Coronary artery (tissue), 2 donors: ENCODE data around the gene SLIT3.

Experiments
- DNase-seq: peaks from one replicate; pipeline ENCODE4 v3.0.0-alpha.2; 2017; ENCODE audit warnings: low spot score
- H3K27ac ChIP-seq, 2 donors: fragments of 200-600 bp; sonication (generic); one replicate each; pipeline ENCODE4 v1.5.1; 2016 to 2019
- H3K4me3 ChIP-seq: fragments of 200-600 bp; sonication (generic); 2 replicates; pipeline ENCODE4 v1.5.1; 2016; ENCODE audit warnings: mild to moderate bottlenecking, moderate library complexity
- TF ChIP-seq, protein P1 (sequence below): fragments of 200-600 bp; sonication (generic); IDR thresholded peaks from one replicate; pipeline ENCODE4 v1.5.1; 2019; ENCODE audit warnings: antibody characterized with exemption

Gene SLIT3

DNA sequence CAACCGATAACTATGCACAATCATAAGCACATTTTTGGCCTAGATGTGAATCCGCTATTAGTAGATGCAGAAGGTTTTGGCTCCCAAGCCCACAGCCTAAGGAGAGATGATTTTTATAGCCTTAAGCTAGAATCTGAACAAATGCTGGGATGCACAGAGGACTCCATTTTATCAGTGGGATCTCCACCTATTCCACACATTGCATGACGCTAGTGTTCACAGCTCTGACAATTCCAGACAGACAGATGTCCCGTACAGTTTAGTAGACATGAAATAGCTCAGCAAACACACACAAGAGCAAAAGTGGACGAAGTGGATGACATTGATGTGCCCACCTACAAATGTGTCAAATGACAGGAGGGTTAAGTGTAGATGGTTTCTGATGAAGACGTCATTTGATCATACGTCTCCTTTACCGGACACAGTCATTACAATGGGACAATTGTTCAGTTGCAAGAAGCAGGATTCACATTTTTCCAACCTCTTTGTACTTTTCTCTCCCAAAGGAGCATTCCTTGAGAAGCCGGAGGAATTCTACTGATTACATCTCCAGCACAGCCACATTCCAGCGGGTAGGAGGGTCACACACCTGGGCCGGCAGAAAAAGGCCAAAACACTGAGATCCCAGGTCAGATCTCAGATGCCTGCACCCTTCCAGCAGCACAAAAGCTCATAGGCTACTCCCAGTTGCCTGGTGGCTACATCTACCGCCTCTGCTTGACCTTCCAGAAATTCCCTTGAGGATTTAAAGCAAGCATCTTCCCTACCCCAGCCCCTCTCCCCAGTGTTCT lies 202.4 kb downstream of the SLIT3 start:
- DNase-seq: no peak
- no peak overlapping the region for H3K4me3 ChIP-seq
- TF ChIP-seq, protein P1, sequence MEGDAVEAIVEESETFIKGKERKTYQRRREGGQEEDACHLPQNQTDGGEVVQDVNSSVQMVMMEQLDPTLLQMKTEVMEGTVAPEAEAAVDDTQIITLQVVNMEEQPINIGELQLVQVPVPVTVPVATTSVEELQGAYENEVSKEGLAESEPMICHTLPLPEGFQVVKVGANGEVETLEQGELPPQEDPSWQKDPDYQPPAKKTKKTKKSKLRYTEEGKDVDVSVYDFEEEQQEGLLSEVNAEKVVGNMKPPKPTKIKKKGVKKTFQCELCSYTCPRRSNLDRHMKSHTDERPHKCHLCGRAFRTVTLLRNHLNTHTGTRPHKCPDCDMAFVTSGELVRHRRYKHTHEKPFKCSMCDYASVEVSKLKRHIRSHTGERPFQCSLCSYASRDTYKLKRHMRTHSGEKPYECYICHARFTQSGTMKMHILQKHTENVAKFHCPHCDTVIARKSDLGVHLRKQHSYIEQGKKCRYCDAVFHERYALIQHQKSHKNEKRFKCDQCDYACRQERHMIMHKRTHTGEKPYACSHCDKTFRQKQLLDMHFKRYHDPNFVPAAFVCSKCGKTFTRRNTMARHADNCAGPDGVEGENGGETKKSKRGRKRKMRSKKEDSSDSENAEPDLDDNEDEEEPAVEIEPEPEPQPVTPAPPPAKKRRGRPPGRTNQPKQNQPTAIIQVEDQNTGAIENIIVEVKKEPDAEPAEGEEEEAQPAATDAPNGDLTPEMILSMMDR: no peak
- peak overlapping the region; percentile 57 to 88 for H3K27ac ChIP-seq

DNA sequence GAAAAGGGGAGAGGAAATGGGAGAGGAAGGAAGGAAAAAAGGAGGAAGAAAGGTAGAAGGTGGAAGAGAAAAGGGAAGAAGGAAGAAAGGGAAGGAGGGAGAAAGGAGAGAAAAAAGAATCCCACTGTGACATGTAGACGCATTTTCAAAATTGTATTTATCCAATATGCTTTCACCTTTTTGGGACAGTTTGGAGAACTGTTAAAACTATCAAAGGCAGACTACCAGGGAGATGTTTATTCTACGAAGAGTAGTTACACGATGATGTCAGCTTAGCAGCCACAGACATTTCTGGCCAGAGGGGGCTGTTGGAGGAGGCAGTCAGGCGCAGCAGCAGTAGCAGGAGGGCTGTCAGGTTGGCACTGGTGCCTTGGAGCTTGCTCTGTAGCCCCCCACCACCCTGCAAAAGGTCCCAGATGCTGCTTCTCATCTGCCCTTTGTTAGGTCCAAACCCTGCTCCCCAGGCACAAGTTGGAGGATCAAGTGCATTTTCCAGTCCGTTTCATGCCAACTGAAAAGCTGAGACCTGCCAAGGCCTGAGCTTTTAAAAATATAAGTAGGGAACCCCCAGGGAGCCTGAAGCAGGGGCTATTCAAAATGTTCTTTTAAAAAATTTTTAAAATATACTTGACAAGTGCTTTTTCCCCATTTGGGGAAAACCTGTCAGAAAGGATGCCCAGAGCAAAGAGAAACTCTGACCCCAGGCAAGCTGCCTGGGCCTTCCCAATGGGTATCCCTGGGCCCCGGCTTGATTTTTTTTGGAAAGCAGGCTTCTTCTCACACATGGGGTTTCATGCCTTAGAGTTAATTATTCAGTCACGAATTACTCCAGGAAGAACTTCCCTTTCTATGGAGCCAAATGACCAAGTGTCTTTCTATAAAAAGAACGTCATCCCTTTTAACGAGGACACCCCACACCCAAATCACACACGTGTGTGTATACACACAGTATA lies 203.3 kb downstream of the SLIT3 start:
- H3K4me3 ChIP-seq: peak overlapping the region; percentile 32
- TF ChIP-seq, protein P1: no peak
- peak overlapping the region; percentile 57 to 88 for H3K27ac ChIP-seq
- DNase-seq: no peak

DNA sequence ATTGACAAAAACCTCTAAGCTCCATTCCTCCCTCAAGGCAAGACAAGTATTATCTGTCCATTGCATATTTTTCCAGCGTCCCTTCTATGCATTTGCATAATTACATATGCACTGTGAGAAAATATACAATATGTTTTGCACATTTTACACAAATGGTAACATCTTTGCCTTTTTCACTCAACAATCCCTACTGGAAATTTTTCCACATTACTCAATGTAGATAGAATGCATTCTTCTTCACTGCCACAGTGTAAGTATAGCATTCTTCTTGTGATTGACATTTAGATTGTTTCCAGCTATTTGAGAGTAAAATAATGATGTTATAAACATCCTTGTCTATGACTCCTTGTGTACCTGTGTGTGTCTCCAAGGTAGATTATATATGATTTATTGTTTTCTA lies 205.0 kb downstream of the SLIT3 start:
- no peak for DNase-seq
- Histone ChIP-seq H3K27ac (peak overlapping the region in 1 of 2 donors; percentile 80), H3K4me3 (no peak overlapping the region)
- TF ChIP-seq, protein P1: no peak

DNA sequence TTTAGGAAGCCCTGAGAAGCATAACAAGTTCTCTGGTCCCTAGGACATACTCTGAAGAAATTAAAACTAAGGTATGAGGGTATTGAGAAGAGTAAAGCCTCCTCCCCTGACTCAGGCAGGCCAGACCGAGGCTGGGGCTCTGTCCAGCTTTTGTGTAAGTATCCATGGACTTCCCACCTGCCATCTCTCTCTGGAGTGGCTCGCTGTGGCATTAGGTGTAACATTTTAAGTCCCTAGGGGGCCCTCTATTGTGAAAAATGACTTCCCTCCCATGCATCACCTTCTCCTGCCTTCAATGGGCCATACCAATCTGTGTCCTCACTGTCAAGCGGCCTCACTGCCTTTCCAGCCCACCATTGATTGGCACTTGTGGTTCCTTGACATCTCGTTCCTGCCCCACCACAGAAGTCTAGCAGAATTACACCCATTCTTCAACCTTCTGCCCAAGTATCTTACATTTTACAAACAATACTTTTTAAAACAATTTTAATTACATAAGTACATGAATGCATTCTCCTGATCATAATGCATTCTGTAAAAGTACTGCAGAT lies 205.5 kb downstream of the SLIT3 start:
- no peak for DNase-seq
- TF ChIP-seq, protein P1: no peak
- no peak overlapping the region for H3K4me3 ChIP-seq
- H3K27ac ChIP-seq: peak overlapping the region; percentile 15 to 80

DNA sequence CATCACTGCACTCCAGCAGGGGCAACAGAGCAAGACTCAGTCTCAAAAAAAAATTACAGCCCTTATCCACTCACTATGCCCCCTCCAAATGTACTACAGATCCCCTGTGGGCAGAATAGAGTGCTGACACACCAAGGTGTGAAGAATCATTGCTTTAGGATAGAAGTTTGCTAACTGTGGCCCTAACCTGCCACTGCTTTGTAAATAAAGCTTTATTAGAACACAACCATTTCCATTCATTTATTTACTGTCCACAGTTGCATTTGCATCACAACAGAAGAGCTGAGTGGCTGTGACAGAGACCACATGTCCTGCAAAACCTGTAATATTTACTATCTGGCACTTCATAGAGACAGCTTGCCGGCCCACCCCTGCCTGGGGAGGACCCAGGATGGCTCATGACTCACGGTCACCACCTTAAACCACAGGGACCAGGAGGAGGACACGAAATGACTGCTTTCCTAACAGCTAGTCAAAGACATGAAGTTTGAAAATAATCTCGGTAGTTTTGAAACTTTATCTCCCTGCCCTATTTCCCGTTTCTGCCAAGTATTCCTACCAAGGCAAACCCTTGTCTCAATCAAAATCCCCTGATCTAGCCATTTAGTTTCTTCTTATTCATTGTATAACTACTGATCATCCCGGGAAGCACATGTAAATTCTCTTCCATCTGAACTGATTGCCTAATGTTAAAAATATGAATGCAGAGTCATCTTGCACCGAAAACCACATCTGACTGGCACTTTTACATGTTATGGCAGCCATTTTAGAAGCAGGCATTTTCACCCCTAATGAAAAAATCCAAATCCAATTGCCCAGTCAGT lies 206.1 kb downstream of the SLIT3 start:
- DNase-seq: no peak
- H3K27ac ChIP-seq: peak overlapping the region; percentile 15 to 80
- H3K4me3 ChIP-seq: peak overlapping the region; percentile 37
- TF ChIP-seq, protein P1: no peak

DNA sequence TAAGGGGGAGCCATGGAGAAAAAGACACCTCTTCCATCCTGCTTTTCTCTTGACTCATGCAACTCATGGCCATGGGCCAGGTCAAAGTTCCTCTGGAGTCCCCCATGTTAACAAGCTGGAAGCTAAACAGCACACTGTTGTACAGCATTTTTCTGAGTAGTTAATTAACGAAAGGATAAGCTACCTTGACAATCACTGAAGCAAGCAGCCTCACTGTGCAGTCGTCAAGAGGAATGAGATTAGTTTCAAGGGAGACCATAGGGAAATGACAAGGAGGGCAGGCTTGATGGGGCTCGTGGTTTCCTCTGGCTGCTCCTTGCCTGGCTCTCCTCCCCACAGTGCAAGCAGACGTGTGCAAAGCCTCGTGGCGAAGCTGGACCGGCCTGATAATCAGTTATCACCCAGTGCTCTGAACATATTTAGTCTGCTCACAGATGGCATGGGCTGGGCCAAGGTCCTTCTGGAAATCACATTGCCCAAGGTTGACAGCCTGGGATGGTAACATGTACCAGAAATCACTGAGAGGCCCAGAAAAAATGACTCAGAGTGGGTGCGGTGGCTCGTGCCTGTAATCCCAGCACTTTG lies 209.5 kb downstream of the SLIT3 start:
- Histone ChIP-seq H3K4me3 (no peak overlapping the region), H3K27ac (no peak overlapping the region)
- TF ChIP-seq, protein P1: no peak
- no peak for DNase-seq
